Fibroblast of the aortic adventitia (primary cell): ENCODE results near the gene CKS2. TPM values are rescaled to one million over a fixed set of nuclear protein-coding genes. Genes with fewer than 3 reads are reported as not detected.
A peak's percentile ranks its signal among the peaks of the same experiment; 100 is the strongest.

ENCODE experiments used
- DNase-seq: peaks from one replicate; pipeline ENCODE4 v3.0.0-alpha.2; 2010; ENCODE audit warnings: low read depth
- H3K4me3 ChIP-seq: 2 replicates; pipeline ENCODE4 v1.5.1; 2011; ENCODE audit warnings: low read depth, mild to moderate bottlenecking, control low read depth, low read length, moderate library complexity
- CTCF ChIP-seq: IDR thresholded peaks from 2 replicates; pipeline ENCODE4 v1.5.1; 2011; ENCODE audit warnings: mild to moderate bottlenecking, low read length, control low read depth, inconsistent platforms; ENCODE audit not compliant: insufficient read depth
- total RNA-seq: library from RNA; depleted of rRNA; stranded (reverse); fragments of >200 nt; gene quantifications from 2 replicates; pipeline ENCODE4 v1.2.3, GENCODE V29; 2012; ENCODE audit warnings: low replicate concordance

The CKS2 gene
- total RNA-seq, 1 donor = 104 TPM

GRCh38 chr9:89304020-89304833 is 6.8 kb upstream of the CKS2 start:
- no peak for DNase-seq
- no peak overlapping the region for H3K4me3 ChIP-seq
- TF ChIP-seq CTCF = no peak

- no peak for DNase-seq
- no peak overlapping the region for H3K4me3 ChIP-seq
- TF ChIP-seq CTCF = no peak
These were observed 6.2 kb upstream of the CKS2 start for GRCh38 chr9:89304834-89305188.

GRCh38 chr9:89305868-89306267 is 5.1 kb upstream of the CKS2 start:
- DNase-seq = no peak
- TF ChIP-seq CTCF = no peak
- H3K4me3 ChIP-seq = no peak overlapping the region

- DNase-seq = no peak
- TF ChIP-seq CTCF = no peak
- no peak overlapping the region for H3K4me3 ChIP-seq
These were observed 1.8 kb upstream of the CKS2 start for GRCh38 chr9:89309166-89309565.

- no peak for TF ChIP-seq CTCF
- H3K4me3 ChIP-seq = peak overlapping the region; percentile 67
- peak; percentile 44 for DNase-seq
These were observed 1.2 kb upstream of the CKS2 start for GRCh38 chr9:89309608-89310474.

- H3K4me3 ChIP-seq = peak overlapping the region; percentile 84
- TF ChIP-seq CTCF = no peak
- peak; percentile 40 for DNase-seq
These were observed 589 bp downstream of the CKS2 start for GRCh38 chr9:89311346-89312221.
